H1 (cell line): ENCODE results near the gene NOS3. TPM values are rescaled to one million over a fixed set of nuclear protein-coding genes. Genes with fewer than 3 reads are reported as not detected.

ENCODE experiments used
- CTCF ChIA-PET: fragments of 300-600 bp; sonication (Branson Sonifier 250); formaldehyde crosslinking; loops from one replicate; lab custom pipeline; 2021; ENCODE audit not compliant: partially characterized antibody; lab: Charles Lee
- POLR2A ChIA-PET: fragments of 300-600 bp; sonication (Branson Sonifier 250); formaldehyde crosslinking; loops from one replicate; lab custom pipeline; 2021; ENCODE audit warnings: inconsistent platforms; ENCODE audit not compliant: partially characterized antibody; lab: Charles Lee
- DNase-seq, 2 experiments: peaks; one replicate each; pipeline versions ENCODE4 v3.0.0 to v3.0.0-alpha.2; 2010 to 2022; ENCODE audit warnings: low spot score in 2 of 2, low read depth in 1 of 2, mixed read lengths in 1 of 2
- FAIRE-seq: peaks from 2 replicates; lab custom pipeline; 2011; peaks lifted over from hg19 to GRCh38; lab: Jason Lieb, UNC
- H2AFZ ChIP-seq: 2 replicates; pipeline ENCODE4 v1.8.1; 2012; ENCODE audit warnings: low read length, inconsistent platforms
- H2AK5ac ChIP-seq: 2 replicates; pipeline ENCODE4 v1.6.1; 2013; ENCODE audit warnings: low read depth, low read length
- H2BK120ac ChIP-seq: replicated peaks from 2 replicates; pipeline ENCODE3; 2013; ENCODE audit warnings: low read depth, low read length, inconsistent platforms
- H2BK12ac ChIP-seq: 2 replicates; pipeline ENCODE4 v1.6.1; 2013; ENCODE audit warnings: low read depth, low read length
- H2BK15ac ChIP-seq: 2 replicates; pipeline ENCODE4 v1.6.1; 2013; ENCODE audit warnings: low read length
- H2BK20ac ChIP-seq: 2 replicates; pipeline ENCODE4 v1.6.1; 2013; ENCODE audit warnings: low read length
- H2BK5ac ChIP-seq: 2 replicates; pipeline ENCODE4 v1.6.1; 2013; ENCODE audit warnings: low read depth, low read length
- H3K14ac ChIP-seq: 2 replicates; pipeline ENCODE4 v1.6.1; 2013; ENCODE audit warnings: inconsistent platforms; ENCODE audit not compliant: insufficient read length
- H3K18ac ChIP-seq: 2 replicates; pipeline ENCODE4 v1.6.1; 2013; ENCODE audit warnings: low read length; ENCODE audit errors: extremely low read depth
- H3K23ac ChIP-seq: 2 replicates; pipeline ENCODE4 v1.6.1; 2013; ENCODE audit warnings: inconsistent platforms; ENCODE audit not compliant: insufficient read length
- H3K23me2 ChIP-seq: 2 replicates; pipeline ENCODE4 v1.6.1; 2013; ENCODE audit warnings: low read depth, low read length
- H3K27ac ChIP-seq: 2 replicates; pipeline ENCODE4 v1.6.1; 2011; ENCODE audit warnings: low read depth, low read length, inconsistent platforms
- H3K27me3 ChIP-seq, 4 experiments: replicated peaks in 1 of 4; 1 replicate in 1 of 4; 2 replicates in 3 of 4; pipeline versions ENCODE4 v1.6.1 to v1.8.1; 2011 to 2013; ENCODE audit warnings: low read length in 3 of 4, mild to moderate bottlenecking in 3 of 4, inconsistent platforms in 2 of 4, mixed read lengths in 2 of 4, moderate library complexity in 1 of 4; ENCODE audit not compliant: control insufficient read depth in 3 of 4, insufficient read depth in 3 of 4; ENCODE audit errors: extremely low read depth in 1 of 4
- H3K36me3 ChIP-seq, 4 experiments: 2 replicates each; pipeline versions ENCODE4 v1.6.1 to v1.8.1; 2011 to 2013; ENCODE audit warnings: mild to moderate bottlenecking in 4 of 4, low read length in 3 of 4, moderate library complexity in 2 of 4, control low read depth in 1 of 4, inconsistent platforms in 1 of 4; ENCODE audit not compliant: insufficient read depth in 4 of 4, control insufficient read depth in 2 of 4
- H3K4ac ChIP-seq: replicated peaks from 2 replicates; pipeline ENCODE3; 2013; ENCODE audit warnings: low read length, low read depth, mixed read lengths, inconsistent platforms; ENCODE audit not compliant: insufficient read length
- H3K4me1 ChIP-seq, 4 experiments: replicated peaks in 1 of 4; 1 replicate in 1 of 4; 2 replicates in 3 of 4; pipeline versions ENCODE4 v1.6.1 to v1.8.1; 2011 to 2013; ENCODE audit warnings: low read length in 3 of 4, inconsistent platforms in 2 of 4, mixed read lengths in 1 of 4; ENCODE audit not compliant: insufficient read depth in 4 of 4, control insufficient read depth in 3 of 4
- H3K4me2 ChIP-seq, 2 experiments: 2 replicates each; pipeline versions ENCODE4 v1.6.1 to v1.8.1; 2011 to 2013; ENCODE audit warnings: low read depth in 2 of 2, low read length in 2 of 2, control low read depth in 1 of 2, inconsistent platforms in 1 of 2, mild to moderate bottlenecking in 1 of 2; ENCODE audit not compliant: insufficient read depth in 1 of 2
- H3K4me3 ChIP-seq, 4 experiments: fragments of 200-600, 300-600 bp in 1 of 4; sonication (generic), shearing (Covaris generic), sonication (Bioruptor Twin) in 1 of 4; 2 replicates each; pipeline versions ENCODE4 v1.5.1 to v1.8.1; 2011 to 2016; ENCODE audit warnings: low read length in 4 of 4, low read depth in 3 of 4, control low read depth in 2 of 4, inconsistent platforms in 2 of 4, mild to moderate bottlenecking in 2 of 4, mixed read lengths in 1 of 4, moderate library complexity in 1 of 4; ENCODE audit not compliant: insufficient read depth in 2 of 4; ENCODE audit errors: extremely low read depth in 1 of 4
- H3K56ac ChIP-seq: replicated peaks from 2 replicates; pipeline ENCODE3; 2013; ENCODE audit warnings: low read depth, mild to moderate bottlenecking, mixed read lengths, low read length, inconsistent platforms; ENCODE audit not compliant: insufficient read length
- H3K79me1 ChIP-seq: 2 replicates; pipeline ENCODE4 v1.6.1; 2013; ENCODE audit warnings: low read depth, low read length, control low read depth
- H3K79me2 ChIP-seq, 2 experiments: 2 replicates each; pipeline versions ENCODE4 v1.6.1 to v1.8.1; 2012 to 2013; ENCODE audit warnings: low read length in 2 of 2, mild to moderate bottlenecking in 2 of 2, inconsistent platforms in 1 of 2; ENCODE audit not compliant: insufficient read depth in 2 of 2, control insufficient read depth in 1 of 2
- H3K9ac ChIP-seq, 4 experiments: replicated peaks in 1 of 4; 1 replicate in 1 of 4; 2 replicates in 3 of 4; pipeline versions ENCODE4 v1.6.1 to v1.8.1; 2011 to 2013; ENCODE audit warnings: low read depth in 3 of 4, low read length in 3 of 4, control low read depth in 2 of 4, mild to moderate bottlenecking in 2 of 4, moderate library complexity in 2 of 4, inconsistent platforms in 1 of 4; ENCODE audit errors: extremely low read depth in 1 of 4
- H3K9me3 ChIP-seq, 2 experiments: 2 replicates each; pipeline versions ENCODE4 v1.6.1 to v1.8.1; 2012 to 2013; ENCODE audit warnings: mild to moderate bottlenecking in 2 of 2, moderate library complexity in 2 of 2, control low read depth in 1 of 2, inconsistent platforms in 1 of 2, low read depth in 1 of 2, low read length in 1 of 2, mixed read lengths in 1 of 2; ENCODE audit not compliant: insufficient read depth in 2 of 2
- H4K20me1 ChIP-seq, 2 experiments: replicated peaks in 1 of 2; 2 replicates each; pipeline versions ENCODE3 to v1.8.1; 2011 to 2013; ENCODE audit warnings: inconsistent platforms in 2 of 2, low read length in 2 of 2, mild to moderate bottlenecking in 1 of 2; ENCODE audit not compliant: insufficient read depth in 2 of 2, control insufficient read depth in 1 of 2
- H4K5ac ChIP-seq: 2 replicates; pipeline ENCODE4 v1.6.1; 2013; ENCODE audit warnings: low read length, low read depth, mixed read lengths, inconsistent platforms; ENCODE audit not compliant: insufficient read length
- H4K8ac ChIP-seq: 2 replicates; pipeline ENCODE4 v1.8.0; 2013; ENCODE audit warnings: mild to moderate bottlenecking, moderate library complexity, low read length, inconsistent platforms; ENCODE audit not compliant: insufficient read depth; ENCODE audit errors: extremely low read depth
- H4K91ac ChIP-seq: replicated peaks from 2 replicates; pipeline ENCODE3; 2013; ENCODE audit warnings: low read length, mixed read lengths, inconsistent platforms; ENCODE audit not compliant: insufficient read length
- CHD2 ChIP-seq: IDR thresholded peaks from 2 replicates; pipeline ENCODE4 v1.6.1; 2012; ENCODE audit warnings: low read length, improper control_type of control experiment
- KDM1A ChIP-seq: fragments of 200-600, 300-600 bp; sonication (generic); IDR thresholded peaks from 2 replicates; pipeline ENCODE4 v1.7.1; 2016; ENCODE audit warnings: mild to moderate bottlenecking, low read length, borderline replicate concordance
- PHF8 ChIP-seq: fragments of 200-600 bp; sonication (generic); conservative IDR thresholded peaks from 2 replicates; pipeline ENCODE4 v1.7.1; 2012; ENCODE audit warnings: low read depth, mild to moderate bottlenecking, inconsistent platforms, low read length, moderate library complexity
- RBBP5 ChIP-seq: IDR thresholded peaks from 2 replicates; pipeline ENCODE4 v1.7.1; 2012; ENCODE audit warnings: low read depth, mild to moderate bottlenecking, inconsistent platforms, low read length, moderate library complexity, borderline replicate concordance
- RNF2 ChIP-seq: fragments of 200-900, 300-1000 bp; sonication (generic); IDR thresholded peaks from 2 replicates; pipeline ENCODE4 v1.7.1; 2016; ENCODE audit warnings: borderline replicate concordance, low read depth, mild to moderate bottlenecking, antibody characterized with exemption, low read length; ENCODE audit not compliant: poor library complexity, severe bottlenecking; ENCODE audit errors: missing control alignments
- TAF7 ChIP-seq: optimal IDR thresholded peaks from 2 replicates; pipeline ENCODE3; 2011; ENCODE audit warnings: low read depth, mild to moderate bottlenecking, inconsistent platforms, low read length, moderate library complexity, borderline replicate concordance
- WGBS, 2 experiments: shearing (Covaris generic) in 1 of 2; methylation state at CpG; one replicate each; pipeline versions ENCODE4 v1.1.6 to v1.1.7; 2013 to 2015; ENCODE audit warnings: low lambda C conversion rate in 2 of 2, mixed read lengths in 2 of 2, inconsistent platforms in 1 of 2, low coverage in 1 of 2, missing lambda C conversion rate in 1 of 2; ENCODE audit not compliant: insufficient replicate concordance in 2 of 2, insufficient coverage in 1 of 2, insufficient read length in 1 of 2; ENCODE audit errors: extremely low coverage in 1 of 2, missing lambda C conversion rate in 1 of 2; 5-methylcytosine and 5-hydroxymethylcytosine counted together
- polyA plus RNA-seq, 7 experiments: library from polyadenylated mRNA; depleted of rRNA in 3 of 7; stranded (reverse) in 5 of 7; unstranded in 2 of 7; fragments of >200 nt in 5 of 7; fragments of 200-250 nt in 2 of 7; gene quantifications; 1 replicate in 5 of 7; 2 replicates in 1 of 7; 4 replicates in 1 of 7; pipeline versions ENCODE4 v1.2.1 to v1.2.3, GENCODE V29; 2011 to 2013; ENCODE audit warnings: missing spikeins in 2 of 7, mixed read lengths in 2 of 7
- total RNA-seq: library from RNA; stranded (reverse); fragmentation: NEBNext Ultra II Directional; extraction: Animal tissue kit (Norgen Biotek cat#: 25700); gene quantifications from 2 replicates; pipeline ENCODE4 v1.2.1, GENCODE V29; 2021
- TF ChIP-seq, protein P1 (sequence below), 3 experiments: IDR thresholded peaks; 1 replicate in 2 of 3; 2 replicates in 1 of 3; pipeline versions ENCODE4 v1.5.1 to v1.6.1; 2011; ENCODE audit warnings: low read length in 3 of 3, mild to moderate bottlenecking in 3 of 3, inconsistent platforms in 2 of 3, low read depth in 1 of 3, moderate library complexity in 1 of 3; ENCODE audit not compliant: insufficient read depth in 1 of 3; ENCODE audit errors: control extremely low read depth in 1 of 3

The NOS3 gene
- total and polyA plus RNA-seq, 2 of the 8 experiments (the other 6 are each of a cell fraction or from before 2014, with no cell fraction given): 4.4 to 16.2 TPM

DNA sequence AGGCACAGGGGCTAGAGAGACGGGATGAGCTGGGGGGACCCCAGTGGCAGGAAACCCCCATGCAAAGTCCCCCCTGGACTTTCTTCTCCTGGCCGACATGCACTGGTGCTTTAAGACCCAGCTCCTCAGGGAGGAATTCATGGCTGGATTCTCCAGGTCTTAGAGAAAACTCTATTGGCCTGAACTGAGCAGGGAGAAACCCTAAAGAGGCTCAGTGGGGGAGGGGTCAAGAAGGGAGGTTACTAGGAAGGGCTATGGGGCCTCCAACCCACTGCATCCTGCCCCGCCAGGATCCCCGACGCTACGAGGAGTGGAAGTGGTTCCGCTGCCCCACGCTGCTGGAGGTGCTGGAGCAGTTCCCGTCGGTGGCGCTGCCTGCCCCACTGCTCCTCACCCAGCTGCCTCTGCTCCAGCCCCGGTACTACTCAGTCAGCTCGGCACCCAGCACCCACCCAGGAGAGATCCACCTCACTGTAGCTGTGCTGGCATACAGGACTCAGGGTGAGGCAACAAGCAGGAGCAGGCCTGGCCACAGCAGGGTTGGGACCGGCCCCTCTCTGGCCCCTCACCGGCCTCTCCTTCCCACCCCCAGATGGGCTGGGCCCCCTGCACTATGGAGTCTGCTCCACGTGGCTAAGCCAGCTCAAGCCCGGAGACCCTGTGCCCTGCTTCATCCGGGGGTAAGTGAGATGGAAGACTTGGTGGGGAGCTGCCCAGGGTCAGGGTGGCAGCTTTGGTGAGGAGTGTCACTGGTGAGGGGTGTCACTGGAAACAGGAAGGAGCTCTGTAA is 19.7 kb downstream of the NOS3 start:
- FAIRE-seq (no peak), DNase-seq (no peak)
- H3K9me3 ChIP-seq: no peaks in the 10 kb centered on the region
- POLR2A ChIA-PET: interaction anchor here (0.8 to 2.5 kb wide), 5 partner anchors 9 to 49 kb away, joined by 3 to 16 read pairs (median 5); partner anchors contain the start of gene SLC4A2
- peak overlapping the region; percentile 44 for H4K91ac ChIP-seq
- no peaks in the 10 kb centered on the region; the same call in 1 of the 2 replicates for H3K79me1 ChIP-seq
- no peaks in the 10 kb centered on the region for H3K79me2 ChIP-seq
- H4K20me1 ChIP-seq: no peaks in the 10 kb centered on the region
- no peaks in the 10 kb centered on the region for H3K36me3 ChIP-seq
- H3K23me2 ChIP-seq: no peaks in the 10 kb centered on the region; the same call in 1 of the 2 replicates
- H3K4ac ChIP-seq: peak overlapping the region; percentile 28
- peak overlapping the region in 2 of 4 experiments; percentile 5 to 14; a peak in 2 of 7 replicates for H3K9ac ChIP-seq
- no peak overlapping the region for H3K56ac ChIP-seq
- H3K4me3 ChIP-seq: peak overlapping the region in 2 of 4 experiments; percentile 24 to 33; a peak in 4 of 8 replicates
- H2BK5ac ChIP-seq: peak overlapping the region; percentile 54; the same call in 1 of the 2 replicates
- peak overlapping the region; percentile 82; the same call in 1 of the 2 replicates for H2BK20ac ChIP-seq
- CTCF ChIA-PET: interaction anchor here (0.7 to 11.5 kb wide), 40 partner anchors 11 to 621 kb away, joined by 3 to 142 read pairs (median 4); partner anchors contain the start of genes ABCB8, ATG9B, CDK5 and NOS3
- H3K14ac ChIP-seq: no peak overlapping the region
- peaks cover 0 to 3% (median 2%) of the 10 kb centered on the region in 4 experiments; a peak in 3 of 7 replicates for H3K27me3 ChIP-seq
- WGBS, 2 experiments: 63% methylated on average over 18 of the region's 18 CpGs; no CpG with 5 or more reads in 1 of the 2 experiments
- peaks cover 0 to 31% (median 24%) of the 10 kb centered on the region in 4 experiments; a peak in 6 of 7 replicates for H3K4me1 ChIP-seq
- 0 out of 2 replicates have a peak overlapping the region, but pooled peaks have one; percentile 29 for H4K8ac ChIP-seq
- peak overlapping the region; percentile 51 to 69 for H3K4me2 ChIP-seq
- H3K18ac ChIP-seq: peak overlapping the region; percentile 88
- peak overlapping the region; percentile 93; the same call in 1 of the 2 replicates for H2BK12ac ChIP-seq
- H3K23ac ChIP-seq: no peak overlapping the region
- peak overlapping the region; percentile 34 for H2BK120ac ChIP-seq
- peak overlapping the region; percentile 39 for H4K5ac ChIP-seq
- no peak overlapping the region for H2AFZ ChIP-seq
- H2BK15ac ChIP-seq: no peak overlapping the region
- peak overlapping the region; percentile 70; the same call in 1 of the 2 replicates for H2AK5ac ChIP-seq
- H3K27ac ChIP-seq: no peak overlapping the region
- no peak for TF ChIP-seq PHF8
- TF ChIP-seq RNF2: no peak
- 0 out of 2 replicates have a peak, but pooled peaks have one; percentile 57 for TF ChIP-seq RBBP5
- TF ChIP-seq, protein P1, sequence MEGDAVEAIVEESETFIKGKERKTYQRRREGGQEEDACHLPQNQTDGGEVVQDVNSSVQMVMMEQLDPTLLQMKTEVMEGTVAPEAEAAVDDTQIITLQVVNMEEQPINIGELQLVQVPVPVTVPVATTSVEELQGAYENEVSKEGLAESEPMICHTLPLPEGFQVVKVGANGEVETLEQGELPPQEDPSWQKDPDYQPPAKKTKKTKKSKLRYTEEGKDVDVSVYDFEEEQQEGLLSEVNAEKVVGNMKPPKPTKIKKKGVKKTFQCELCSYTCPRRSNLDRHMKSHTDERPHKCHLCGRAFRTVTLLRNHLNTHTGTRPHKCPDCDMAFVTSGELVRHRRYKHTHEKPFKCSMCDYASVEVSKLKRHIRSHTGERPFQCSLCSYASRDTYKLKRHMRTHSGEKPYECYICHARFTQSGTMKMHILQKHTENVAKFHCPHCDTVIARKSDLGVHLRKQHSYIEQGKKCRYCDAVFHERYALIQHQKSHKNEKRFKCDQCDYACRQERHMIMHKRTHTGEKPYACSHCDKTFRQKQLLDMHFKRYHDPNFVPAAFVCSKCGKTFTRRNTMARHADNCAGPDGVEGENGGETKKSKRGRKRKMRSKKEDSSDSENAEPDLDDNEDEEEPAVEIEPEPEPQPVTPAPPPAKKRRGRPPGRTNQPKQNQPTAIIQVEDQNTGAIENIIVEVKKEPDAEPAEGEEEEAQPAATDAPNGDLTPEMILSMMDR (IDR thresholded peaks at IDR 0.05; ENCODE audit: control extremely low read depth in 1 of 3, insufficient read depth in 1 of 3, low read depth in 1 of 3, low read length in 3 of 3): no peak
- no peak for TF ChIP-seq CHD2
- no peak for TF ChIP-seq TAF7
- no peak for TF ChIP-seq KDM1A
